GM23338 (cell line): Measurements from ENCODE around the gene NOSIP. TPM values are rescaled to one million over a fixed set of nuclear protein-coding genes. Genes with fewer than 3 reads are reported as not detected.

Source experiments
- ATAC-seq: fragments of 200-7000 bp; cut with Tn5 transposase; 3 replicates; pipeline ENCODE4 v1.9.1; 2020
- DNase-seq: peaks from one replicate; pipeline ENCODE4 v3.0.0-alpha.2; 2015; ENCODE audit warnings: low spot score
- H2AFZ ChIP-seq: fragments of 200-600 bp; sonication (generic); 2 replicates; pipeline ENCODE4 v1.8.0; 2016; ENCODE audit warnings: antibody characterized with exemption, mild to moderate bottlenecking, moderate library complexity
- H3F3A ChIP-seq: fragments of 200-600 bp; sonication (generic); replicated peaks from 2 replicates; pipeline ENCODE4 v1.8.0; 2017; ENCODE audit warnings: antibody characterized with exemption, mixed run types, low read depth
- H3K27ac ChIP-seq: fragments of 200-600 bp; sonication (generic); 2 replicates; pipeline ENCODE4 v1.6.1; 2016; ENCODE audit warnings: low read depth
- H3K27me3 ChIP-seq: fragments of 200-600 bp; sonication (generic); 2 replicates; pipeline ENCODE4 v1.8.0; 2016; ENCODE audit warnings: mild to moderate bottlenecking, mixed run types, moderate library complexity; ENCODE audit not compliant: insufficient read depth
- H3K36me3 ChIP-seq: fragments of 200-600 bp; sonication (generic); 2 replicates; pipeline ENCODE4 v1.8.0; 2016; ENCODE audit warnings: mild to moderate bottlenecking; ENCODE audit not compliant: insufficient read depth
- H3K4me1 ChIP-seq: fragments of 200-600 bp; sonication (generic); 2 replicates; pipeline ENCODE4 v1.8.0; 2016; ENCODE audit warnings: mild to moderate bottlenecking, moderate library complexity; ENCODE audit not compliant: insufficient read depth
- H3K4me2 ChIP-seq: fragments of 200-600 bp; sonication (generic); 2 replicates; pipeline ENCODE4 v1.7.1; 2017; ENCODE audit warnings: mixed run types
- H3K4me3 ChIP-seq: fragments of 200-600 bp; sonication (generic); 2 replicates; pipeline ENCODE4 v1.6.1; 2016; ENCODE audit warnings: mixed run types
- H3K79me2 ChIP-seq: fragments of 200-600 bp; sonication (generic); replicated peaks from 2 replicates; pipeline ENCODE4 v1.8.0; 2017; ENCODE audit warnings: mild to moderate bottlenecking; ENCODE audit not compliant: insufficient read depth
- H3K9me2 ChIP-seq: fragments of 200-600 bp; sonication (generic); 2 replicates; pipeline ENCODE4 v1.8.0; 2017; ENCODE audit not compliant: insufficient read depth
- H4K20me1 ChIP-seq: fragments of 200-600 bp; sonication (generic); replicated peaks from 2 replicates; pipeline ENCODE4 v1.8.0; 2017; ENCODE audit warnings: mild to moderate bottlenecking; ENCODE audit not compliant: insufficient read depth
- H3K27ac Mint-ChIP-seq: 2 replicates; pipeline ENCODE4 v1.8.0; 2020; ENCODE audit warnings: inconsistent platforms, mild to moderate bottlenecking, moderate library complexity, mixed read lengths
- H3K27me3 Mint-ChIP-seq: 3 replicates; pipeline ENCODE4 v1.8.0; 2022; ENCODE audit warnings: low read depth, mild to moderate bottlenecking, moderate library complexity, mixed read lengths, inconsistent platforms; ENCODE audit not compliant: insufficient read depth, poor library complexity
- H3K36me3 Mint-ChIP-seq: 3 replicates; pipeline ENCODE4 v1.8.0; 2021; ENCODE audit warnings: low read depth, mild to moderate bottlenecking, inconsistent platforms, moderate library complexity, mixed read lengths
- H3K4me1 Mint-ChIP-seq: 3 replicates; pipeline ENCODE4 v1.8.0; 2020; ENCODE audit warnings: mild to moderate bottlenecking, inconsistent platforms, mixed read lengths
- H3K4me3 Mint-ChIP-seq: 3 replicates; pipeline ENCODE4 v1.8.0; 2021; ENCODE audit warnings: moderate library complexity, mild to moderate bottlenecking, inconsistent platforms, mixed read lengths
- H3K9me3 Mint-ChIP-seq: 3 replicates; pipeline ENCODE4 v1.8.0; 2020; ENCODE audit warnings: moderate library complexity, mild to moderate bottlenecking, inconsistent platforms, mixed read lengths
- EZH2 ChIP-seq: fragments of 200-600 bp; sonication (generic); IDR thresholded peaks from one replicate; pipeline ENCODE4 v1.8.0; 2017; ENCODE audit warnings: antibody characterized with exemption, mild to moderate bottlenecking, low read depth; ENCODE audit not compliant: unreplicated experiment
- EZH2phosphoT487 ChIP-seq: fragments of 200-600 bp; sonication (generic); IDR thresholded peaks from one replicate; pipeline ENCODE4 v1.8.1; 2018; ENCODE audit warnings: antibody characterized with exemption; ENCODE audit not compliant: unreplicated experiment
- JUNB ChIP-seq: IDR thresholded peaks from one replicate; pipeline ENCODE4 v1.6.1; 2016; ENCODE audit warnings: antibody characterized with exemption; ENCODE audit not compliant: unreplicated experiment
- NANOG ChIP-seq: IDR thresholded peaks from 2 replicates; pipeline ENCODE4 v1.6.1; 2016; ENCODE audit warnings: antibody characterized with exemption, borderline replicate concordance
- POLR2AphosphoS5 ChIP-seq: IDR thresholded peaks from 2 replicates; pipeline ENCODE4 v1.6.1; 2016; ENCODE audit warnings: antibody characterized with exemption, low read depth
- REST ChIP-seq: IDR thresholded peaks from one replicate; pipeline ENCODE4 v1.6.1; 2018; ENCODE audit warnings: antibody characterized with exemption; ENCODE audit not compliant: unreplicated experiment
- STAT1 ChIP-seq: IDR thresholded peaks from one replicate; pipeline ENCODE4 v1.6.1; 2016; ENCODE audit warnings: antibody characterized with exemption; ENCODE audit not compliant: unreplicated experiment
- ZNF331 ChIP-seq: fragments of 250-450 bp; sonication (Bioruptor Pico); IDR thresholded peaks from 2 replicates; pipeline ENCODE4 v1.5.0; 2020; ENCODE audit warnings: low read depth, mild to moderate bottlenecking, moderate library complexity
- polyA plus RNA-seq: library from polyadenylated mRNA; unstranded; fragments of >200 nt; fragmentation: Nextera tagmentation; extraction: Ambion mirVana; gene quantifications from 2 replicates; pipeline ENCODE4 v1.2.1, GENCODE V29; 2016
- total RNA-seq: library from RNA; depleted of rRNA; stranded (reverse); fragments of >200 nt; shearing (Covaris generic); gene quantifications from 2 replicates; pipeline ENCODE4 v1.2.3, GENCODE V29; 2014
- TF ChIP-seq, protein P1 (sequence below), 2 experiments: fragments of 200-600 bp in 1 of 2; sonication (generic) in 1 of 2; conservative IDR thresholded peaks; 2 replicates each; pipeline versions ENCODE4 v1.5.1 to v1.6.1; 2016 to 2017; ENCODE audit warnings: antibody characterized with exemption in 2 of 2, low read depth in 2 of 2, mild to moderate bottlenecking in 2 of 2, moderate library complexity in 1 of 2
- TF ChIP-seq, protein P2 (sequence below): fragments of 250-450 bp; sonication (Bioruptor Pico); IDR thresholded peaks from 2 replicates; pipeline ENCODE4 v1.5.0; 2020; ENCODE audit warnings: mild to moderate bottlenecking, moderate library complexity

Gene NOSIP
- total and polyA plus RNA-seq, 2 experiments from 2014 or later: 88.5 to 143 TPM

GRCh38 chr19:49543032-49543431, 37.3 kb downstream of the NOSIP start:
- H3K36me3 ChIP-seq: no peaks in the 10 kb centered on the region
- no peaks in the 10 kb centered on the region for H3K9me2 ChIP-seq
- H3K27me3 Mint-ChIP-seq: peaks cover 3% of the 10 kb centered on the region
- no peak overlapping the region for H3K27ac Mint-ChIP-seq
- no peaks in the 10 kb centered on the region for H3K79me2 ChIP-seq
- H3K36me3 Mint-ChIP-seq: 0 out of 3 replicates have a peak, but pooled peaks cover 2% of the 10 kb centered on the region
- H3K4me3 ChIP-seq: no peak overlapping the region
- TF ChIP-seq, protein P1, sequence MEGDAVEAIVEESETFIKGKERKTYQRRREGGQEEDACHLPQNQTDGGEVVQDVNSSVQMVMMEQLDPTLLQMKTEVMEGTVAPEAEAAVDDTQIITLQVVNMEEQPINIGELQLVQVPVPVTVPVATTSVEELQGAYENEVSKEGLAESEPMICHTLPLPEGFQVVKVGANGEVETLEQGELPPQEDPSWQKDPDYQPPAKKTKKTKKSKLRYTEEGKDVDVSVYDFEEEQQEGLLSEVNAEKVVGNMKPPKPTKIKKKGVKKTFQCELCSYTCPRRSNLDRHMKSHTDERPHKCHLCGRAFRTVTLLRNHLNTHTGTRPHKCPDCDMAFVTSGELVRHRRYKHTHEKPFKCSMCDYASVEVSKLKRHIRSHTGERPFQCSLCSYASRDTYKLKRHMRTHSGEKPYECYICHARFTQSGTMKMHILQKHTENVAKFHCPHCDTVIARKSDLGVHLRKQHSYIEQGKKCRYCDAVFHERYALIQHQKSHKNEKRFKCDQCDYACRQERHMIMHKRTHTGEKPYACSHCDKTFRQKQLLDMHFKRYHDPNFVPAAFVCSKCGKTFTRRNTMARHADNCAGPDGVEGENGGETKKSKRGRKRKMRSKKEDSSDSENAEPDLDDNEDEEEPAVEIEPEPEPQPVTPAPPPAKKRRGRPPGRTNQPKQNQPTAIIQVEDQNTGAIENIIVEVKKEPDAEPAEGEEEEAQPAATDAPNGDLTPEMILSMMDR (conservative IDR thresholded peaks at IDR 0.05; ENCODE audit: low read depth in 2 of 2): no peak
- TF ChIP-seq REST: no peak
- TF ChIP-seq ZNF331 (CRISPR knock-in tag): no peak
- ATAC-seq: no peak
- no peaks in the 10 kb centered on the region for H3K4me1 ChIP-seq
- H3K4me2 ChIP-seq: no peak overlapping the region
- DNase-seq: no peak
- no peaks in the 10 kb centered on the region; the same call in 1 of the 2 replicates for H4K20me1 ChIP-seq
- no peak overlapping the region for H3K27ac ChIP-seq
- H3F3A ChIP-seq: peaks cover 3% of the 10 kb centered on the region
- peaks cover 4% of the 10 kb centered on the region for H3K4me1 Mint-ChIP-seq
- H3K27me3 ChIP-seq: no peaks in the 10 kb centered on the region
- H3K9me3 Mint-ChIP-seq: no peaks in the 10 kb centered on the region; the same call in 2 of the 3 replicates
- no peak overlapping the region for H3K4me3 Mint-ChIP-seq
- no peak overlapping the region for H2AFZ ChIP-seq

GRCh38 chr19:49542446-49542845, 37.9 kb downstream of the NOSIP start:
- peaks cover 4% of the 10 kb centered on the region for H3K4me1 Mint-ChIP-seq
- DNase-seq (no peak), ATAC-seq (no peak)
- H3K27ac Mint-ChIP-seq: no peak overlapping the region
- Histone ChIP-seq H3K4me2 (no peak overlapping the region), H3K9me2 (no peaks in the 10 kb centered on the region), H3K36me3 (no peaks in the 10 kb centered on the region), H3K79me2 (no peaks in the 10 kb centered on the region), H3K27me3 (no peaks in the 10 kb centered on the region), H3F3A (peaks cover 3% of the 10 kb centered on the region), H3K27ac (no peak overlapping the region), H2AFZ (no peak overlapping the region), H4K20me1 (no peaks in the 10 kb centered on the region; the same call in 1 of the 2 replicates), H3K4me3 (no peak overlapping the region), H3K4me1 (no peaks in the 10 kb centered on the region)
- peaks cover 3% of the 10 kb centered on the region for H3K27me3 Mint-ChIP-seq
- H3K9me3 Mint-ChIP-seq: no peaks in the 10 kb centered on the region; the same call in 2 of the 3 replicates
- no peak overlapping the region for H3K4me3 Mint-ChIP-seq
- H3K36me3 Mint-ChIP-seq: 0 out of 3 replicates have a peak, but pooled peaks cover 2% of the 10 kb centered on the region
- TF ChIP-seq NANOG: no peak
- TF ChIP-seq JUNB: no peak
- no peak for TF ChIP-seq STAT1
- no peak for TF ChIP-seq EZH2
- TF ChIP-seq EZH2phosphoT487: no peak
- TF ChIP-seq, protein P2, sequence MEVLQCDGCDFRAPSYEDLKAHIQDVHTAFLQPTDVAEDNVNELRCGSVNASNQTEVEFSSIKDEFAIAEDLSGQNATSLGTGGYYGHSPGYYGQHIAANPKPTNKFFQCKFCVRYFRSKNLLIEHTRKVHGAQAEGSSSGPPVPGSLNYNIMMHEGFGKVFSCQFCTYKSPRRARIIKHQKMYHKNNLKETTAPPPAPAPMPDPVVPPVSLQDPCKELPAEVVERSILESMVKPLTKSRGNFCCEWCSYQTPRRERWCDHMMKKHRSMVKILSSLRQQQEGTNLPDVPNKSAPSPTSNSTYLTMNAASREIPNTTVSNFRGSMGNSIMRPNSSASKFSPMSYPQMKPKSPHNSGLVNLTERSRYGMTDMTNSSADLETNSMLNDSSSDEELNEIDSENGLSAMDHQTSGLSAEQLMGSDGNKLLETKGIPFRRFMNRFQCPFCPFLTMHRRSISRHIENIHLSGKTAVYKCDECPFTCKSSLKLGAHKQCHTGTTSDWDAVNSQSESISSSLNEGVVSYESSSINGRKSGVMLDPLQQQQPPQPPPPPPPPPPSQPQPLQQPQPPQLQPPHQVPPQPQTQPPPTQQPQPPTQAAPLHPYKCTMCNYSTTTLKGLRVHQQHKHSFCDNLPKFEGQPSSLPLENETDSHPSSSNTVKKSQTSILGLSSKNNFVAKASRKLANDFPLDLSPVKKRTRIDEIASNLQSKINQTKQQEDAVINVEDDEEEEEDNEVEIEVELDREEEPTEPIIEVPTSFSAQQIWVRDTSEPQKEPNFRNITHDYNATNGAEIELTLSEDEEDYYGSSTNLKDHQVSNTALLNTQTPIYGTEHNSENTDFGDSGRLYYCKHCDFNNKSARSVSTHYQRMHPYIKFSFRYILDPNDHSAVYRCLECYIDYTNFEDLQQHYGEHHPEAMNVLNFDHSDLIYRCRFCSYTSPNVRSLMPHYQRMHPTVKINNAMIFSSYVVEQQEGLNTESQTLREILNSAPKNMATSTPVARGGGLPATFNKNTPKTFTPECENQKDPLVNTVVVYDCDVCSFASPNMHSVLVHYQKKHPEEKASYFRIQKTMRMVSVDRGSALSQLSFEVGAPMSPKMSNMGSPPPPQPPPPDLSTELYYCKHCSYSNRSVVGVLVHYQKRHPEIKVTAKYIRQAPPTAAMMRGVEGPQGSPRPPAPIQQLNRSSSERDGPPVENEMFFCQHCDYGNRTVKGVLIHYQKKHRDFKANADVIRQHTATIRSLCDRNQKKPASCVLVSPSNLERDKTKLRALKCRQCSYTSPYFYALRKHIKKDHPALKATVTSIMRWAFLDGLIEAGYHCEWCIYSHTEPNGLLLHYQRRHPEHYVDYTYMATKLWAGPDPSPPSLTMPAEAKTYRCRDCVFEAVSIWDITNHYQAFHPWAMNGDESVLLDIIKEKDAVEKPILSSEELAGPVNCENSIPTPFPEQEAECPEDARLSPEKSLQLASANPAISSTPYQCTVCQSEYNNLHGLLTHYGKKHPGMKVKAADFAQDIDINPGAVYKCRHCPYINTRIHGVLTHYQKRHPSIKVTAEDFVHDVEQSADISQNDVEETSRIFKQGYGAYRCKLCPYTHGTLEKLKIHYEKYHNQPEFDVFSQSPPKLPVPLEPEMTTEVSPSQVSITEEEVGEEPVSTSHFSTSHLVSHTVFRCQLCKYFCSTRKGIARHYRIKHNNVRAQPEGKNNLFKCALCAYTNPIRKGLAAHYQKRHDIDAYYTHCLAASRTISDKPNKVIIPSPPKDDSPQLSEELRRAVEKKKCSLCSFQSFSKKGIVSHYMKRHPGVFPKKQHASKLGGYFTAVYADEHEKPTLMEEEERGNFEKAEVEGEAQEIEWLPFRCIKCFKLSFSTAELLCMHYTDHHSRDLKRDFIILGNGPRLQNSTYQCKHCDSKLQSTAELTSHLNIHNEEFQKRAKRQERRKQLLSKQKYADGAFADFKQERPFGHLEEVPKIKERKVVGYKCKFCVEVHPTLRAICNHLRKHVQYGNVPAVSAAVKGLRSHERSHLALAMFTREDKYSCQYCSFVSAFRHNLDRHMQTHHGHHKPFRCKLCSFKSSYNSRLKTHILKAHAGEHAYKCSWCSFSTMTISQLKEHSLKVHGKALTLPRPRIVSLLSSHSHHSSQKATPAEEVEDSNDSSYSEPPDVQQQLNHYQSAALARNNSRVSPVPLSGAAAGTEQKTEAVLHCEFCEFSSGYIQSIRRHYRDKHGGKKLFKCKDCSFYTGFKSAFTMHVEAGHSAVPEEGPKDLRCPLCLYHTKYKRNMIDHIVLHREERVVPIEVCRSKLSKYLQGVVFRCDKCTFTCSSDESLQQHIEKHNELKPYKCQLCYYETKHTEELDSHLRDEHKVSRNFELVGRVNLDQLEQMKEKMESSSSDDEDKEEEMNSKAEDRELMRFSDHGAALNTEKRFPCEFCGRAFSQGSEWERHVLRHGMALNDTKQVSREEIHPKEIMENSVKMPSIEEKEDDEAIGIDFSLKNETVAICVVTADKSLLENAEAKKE (CRISPR knock-in tag): no peak
- TF ChIP-seq POLR2AphosphoS5: no peak
